ENCODE results near the gene CACNA1B. TPM values are rescaled to one million over a fixed set of nuclear protein-coding genes. Genes with fewer than 3 reads are reported as not detected.
"Not testable (repeated sequence)": the region's sequence is repeated elsewhere in the genome, so short reads cannot be mapped to it uniquely, and the experiment has no call there.

The CACNA1B gene
- total RNA-seq, 4 donors from 2014 or later = 0.08 TPM; not detected in 2

GRCh38 chr9:138120511-138121437 lies 243.2 kb downstream of the CACNA1B start:
- Histone ChIP-seq H3K27ac (no peak overlapping the region), H3K9me3 (no peaks in the 10 kb centered on the region), H3K4me3 (no peak overlapping the region), H3K4me1 (no peaks in the 10 kb centered on the region), H3K36me3 (no peaks in the 10 kb centered on the region), H3K27me3 (peaks cover 15% of the 10 kb centered on the region)
- TF ChIP-seq POLR2AphosphoS5 (IDR thresholded peaks at IDR 0.05) (no peak), EP300 (IDR thresholded peaks at IDR 0.05) (no peak), POLR2A (IDR thresholded peaks at IDR 0.05) (no peak)
- TF ChIP-seq, protein P1, sequence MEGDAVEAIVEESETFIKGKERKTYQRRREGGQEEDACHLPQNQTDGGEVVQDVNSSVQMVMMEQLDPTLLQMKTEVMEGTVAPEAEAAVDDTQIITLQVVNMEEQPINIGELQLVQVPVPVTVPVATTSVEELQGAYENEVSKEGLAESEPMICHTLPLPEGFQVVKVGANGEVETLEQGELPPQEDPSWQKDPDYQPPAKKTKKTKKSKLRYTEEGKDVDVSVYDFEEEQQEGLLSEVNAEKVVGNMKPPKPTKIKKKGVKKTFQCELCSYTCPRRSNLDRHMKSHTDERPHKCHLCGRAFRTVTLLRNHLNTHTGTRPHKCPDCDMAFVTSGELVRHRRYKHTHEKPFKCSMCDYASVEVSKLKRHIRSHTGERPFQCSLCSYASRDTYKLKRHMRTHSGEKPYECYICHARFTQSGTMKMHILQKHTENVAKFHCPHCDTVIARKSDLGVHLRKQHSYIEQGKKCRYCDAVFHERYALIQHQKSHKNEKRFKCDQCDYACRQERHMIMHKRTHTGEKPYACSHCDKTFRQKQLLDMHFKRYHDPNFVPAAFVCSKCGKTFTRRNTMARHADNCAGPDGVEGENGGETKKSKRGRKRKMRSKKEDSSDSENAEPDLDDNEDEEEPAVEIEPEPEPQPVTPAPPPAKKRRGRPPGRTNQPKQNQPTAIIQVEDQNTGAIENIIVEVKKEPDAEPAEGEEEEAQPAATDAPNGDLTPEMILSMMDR (IDR thresholded peaks at IDR 0.05) = no peak
- 88% methylated on average over 36 of the region's 36 CpGs for WGBS
- no peak for DNase-seq (ENCODE audit: low spot score in 2 of 2)

GRCh38 chr9:138121438-138122050 lies 244.0 kb downstream of the CACNA1B start:
- H3K27ac ChIP-seq = no peak overlapping the region
- DNase-seq (ENCODE audit: low spot score in 2 of 2) = no peak
- H3K4me3 ChIP-seq = no peak overlapping the region
- 92% methylated on average over 24 of the region's 32 CpGs for WGBS
- no peaks in the 10 kb centered on the region for H3K36me3 ChIP-seq
- no peaks in the 10 kb centered on the region for H3K9me3 ChIP-seq
- H3K4me1 ChIP-seq = no peaks in the 10 kb centered on the region
- TF ChIP-seq POLR2AphosphoS5 (IDR thresholded peaks at IDR 0.05) (no peak), POLR2A (IDR thresholded peaks at IDR 0.05) (no peak), EP300 (IDR thresholded peaks at IDR 0.05) (no peak)
- TF ChIP-seq, protein P1 (IDR thresholded peaks at IDR 0.05) = no peak
- H3K27me3 ChIP-seq = peaks cover 15% of the 10 kb centered on the region

- H3K9me3 ChIP-seq = no peaks in the 10 kb centered on the region
- TF ChIP-seq POLR2AphosphoS5 (IDR thresholded peaks at IDR 0.05) (no peak), EP300 (IDR thresholded peaks at IDR 0.05) (no peak), POLR2A (IDR thresholded peaks at IDR 0.05) (no peak)
- TF ChIP-seq, protein P1 (IDR thresholded peaks at IDR 0.05) = no peak
- no peak for DNase-seq (ENCODE audit: low spot score in 2 of 2)
- no peaks in the 10 kb centered on the region for H3K36me3 ChIP-seq
- peaks cover 14% of the 10 kb centered on the region for H3K27me3 ChIP-seq
- WGBS = 94% methylated on average over 14 of the region's 17 CpGs
- H3K27ac ChIP-seq = no peak overlapping the region
- H3K4me1 ChIP-seq = no peaks in the 10 kb centered on the region
- H3K4me3 ChIP-seq = no peak overlapping the region
These were observed 244.6 kb downstream of the CACNA1B start for GRCh38 chr9:138122201-138122600.

DNA sequence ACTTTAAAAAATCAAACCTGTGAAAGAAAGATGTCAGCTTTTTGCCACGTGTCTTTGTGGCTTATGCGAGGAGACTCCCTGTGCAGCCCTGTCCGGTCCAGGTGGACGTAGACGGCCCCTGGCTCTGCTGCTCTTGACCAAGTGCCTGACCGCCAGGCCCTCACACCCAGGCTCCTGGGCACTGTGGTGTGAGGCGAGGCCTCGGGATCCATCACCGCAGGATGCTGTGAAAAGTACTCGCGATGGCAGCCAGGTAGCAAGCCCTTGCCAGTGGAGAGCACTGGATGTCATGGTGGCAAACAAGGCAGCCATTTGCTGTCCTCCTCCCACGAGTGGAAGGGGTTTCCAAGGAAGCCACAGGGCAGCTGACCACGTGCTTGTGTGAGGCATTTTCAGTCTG lies 245.1 kb downstream of the CACNA1B start:
- DNase-seq (ENCODE audit: low spot score in 2 of 2) = no peak
- no peak for TF ChIP-seq POLR2A (IDR thresholded peaks at IDR 0.05)
- no peak for TF ChIP-seq POLR2AphosphoS5 (IDR thresholded peaks at IDR 0.05)
- no peak for TF ChIP-seq EP300 (IDR thresholded peaks at IDR 0.05)
- TF ChIP-seq, protein P1 (IDR thresholded peaks at IDR 0.05) = no peak
- H3K27ac ChIP-seq = no peak overlapping the region
- H3K4me3 ChIP-seq = no peak overlapping the region
- H3K4me1 ChIP-seq = no peaks in the 10 kb centered on the region
- 86% methylated on average over 13 of the region's 13 CpGs for WGBS
- peaks cover 11% of the 10 kb centered on the region for H3K27me3 ChIP-seq
- no peaks in the 10 kb centered on the region for H3K36me3 ChIP-seq
- no peaks in the 10 kb centered on the region for H3K9me3 ChIP-seq

DNA sequence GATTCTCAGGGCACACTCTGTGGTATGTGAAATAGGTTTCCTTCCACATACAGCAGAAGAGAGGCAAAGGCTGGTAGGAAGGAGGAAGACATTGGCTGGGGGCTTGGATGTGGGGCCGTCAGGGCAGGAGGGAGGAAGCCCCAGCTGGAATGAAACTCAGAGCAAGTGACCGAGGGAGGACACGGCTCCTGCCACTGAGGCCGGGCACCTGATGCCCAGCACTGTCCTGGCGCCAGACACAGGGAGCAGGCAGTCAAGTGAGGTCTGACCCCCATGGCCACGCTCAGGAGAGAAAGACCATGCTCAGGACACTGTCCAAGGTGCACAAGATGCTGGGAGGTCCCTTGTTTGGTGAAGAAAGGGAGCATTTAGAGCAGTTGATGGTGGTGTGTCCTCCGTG lies 245.5 kb downstream of the CACNA1B start:
- Histone ChIP-seq H3K9me3 (no peaks in the 10 kb centered on the region), H3K4me3 (no peak overlapping the region), H3K36me3 (no peaks in the 10 kb centered on the region), H3K4me1 (no peaks in the 10 kb centered on the region), H3K27me3 (peaks cover 8% of the 10 kb centered on the region), H3K27ac (no peak overlapping the region)
- DNase-seq (ENCODE audit: low spot score in 2 of 2) = no peak
- 80% methylated on average over 7 of the region's 7 CpGs for WGBS
- TF ChIP-seq POLR2AphosphoS5 (IDR thresholded peaks at IDR 0.05) (no peak), POLR2A (IDR thresholded peaks at IDR 0.05) (no peak), EP300 (IDR thresholded peaks at IDR 0.05) (no peak)
- TF ChIP-seq, protein P1 (IDR thresholded peaks at IDR 0.05) = no peak

DNA sequence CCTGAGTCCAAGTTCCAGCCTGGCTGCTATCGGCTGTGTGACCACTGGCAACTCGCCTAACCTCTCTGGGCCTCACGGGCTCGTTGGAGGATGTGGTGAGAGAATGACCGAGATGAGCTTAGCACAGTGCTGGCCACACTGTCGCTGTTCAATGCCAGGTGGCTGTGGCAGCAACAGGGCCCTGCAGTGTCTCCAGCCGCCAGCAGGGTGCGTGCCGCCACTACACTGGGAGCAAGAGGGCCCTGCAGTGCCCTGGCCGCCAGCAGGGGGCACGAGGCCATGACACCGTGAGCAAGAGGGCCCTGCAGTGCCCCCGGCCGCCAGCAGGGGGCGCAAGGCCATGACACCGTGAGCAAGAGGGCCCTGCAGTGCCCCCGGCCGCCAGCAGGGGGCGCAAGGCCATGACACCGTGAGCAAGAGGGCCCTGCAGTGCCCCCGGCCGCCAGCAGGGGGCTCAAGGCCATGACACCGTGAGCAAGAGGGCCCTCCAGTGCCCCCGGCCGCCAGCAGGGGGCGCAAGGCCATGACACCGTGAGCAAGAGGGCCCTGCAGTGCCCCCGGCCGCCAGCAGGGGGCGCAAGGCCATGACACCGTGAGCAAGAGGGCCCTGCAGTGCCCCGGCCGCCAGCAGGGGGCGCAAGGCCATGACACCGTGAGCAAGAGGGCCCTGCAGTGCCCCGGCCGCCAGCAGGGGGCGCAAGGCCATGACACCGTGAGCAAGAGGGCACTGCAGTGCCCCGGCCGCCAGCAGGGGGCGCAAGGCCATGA lies 248.7 kb downstream of the CACNA1B start:
- not testable (repeated sequence) for H3K36me3 ChIP-seq; H3K4me1 ChIP-seq; H3K9me3 ChIP-seq; DNase-seq (ENCODE audit: low spot score in 2 of 2); H3K27ac ChIP-seq; H3K27me3 ChIP-seq; H3K4me3 ChIP-seq
- 87% methylated on average over 4 of the region's 42 CpGs for WGBS

Measured in suprapubic skin (tissue), 4 donors.